ENCODE data around the gene ZNF556. TPM values are rescaled to one million over a fixed set of nuclear protein-coding genes. Genes with fewer than 3 reads are reported as not detected.

ZNF556 gene
- total RNA-seq, 1 experiment from 2014 or later = not detected

GRCh38 chr19:2852598-2852997 lies 14.5 kb upstream of the ZNF556 start:
- ATAC-seq = no peak
- in situ Hi-C loops (cut with HindIII; ENCODE audit: low pct_unique_long_range_greater_than_20kb, low sequenced_read_pairs) (no loop called here), intact Hi-C loops (cut with micrococcal nuclease; ENCODE audit: unreplicated experiment) (no loop called here)
- TF ChIP-seq CTCF (IDR thresholded peaks at IDR 0.05) = no peak
- TF ChIP-seq SIN3A (IDR thresholded peaks at IDR 0.05; ENCODE audit: borderline replicate concordance, insufficient read depth, low read depth, low read length) = no peak
- TF ChIP-seq REST (IDR thresholded peaks at IDR 0.05; ENCODE audit: insufficient read depth in 1 of 2, low read depth in 2 of 2, low read length in 1 of 2) = no peak
- no peak for TF ChIP-seq TCF7L2 (IDR thresholded peaks at IDR 0.05; ENCODE audit: low read depth, low read length)
- TF ChIP-seq POLR2AphosphoS5 (IDR thresholded peaks at IDR 0.05; ENCODE audit: low read depth, low read length) = no peak
- Histone ChIP-seq H3K36me3 (ENCODE audit: control insufficient read depth, insufficient read depth, low read length) (peaks cover 5% of the 10 kb centered on the region), H3K9me3 (ENCODE audit: control insufficient read depth, insufficient read depth, low read depth, low read length) (peaks cover 72% of the 10 kb centered on the region), H3K27me3 (ENCODE audit: control insufficient read depth, insufficient read depth, low read length) (no peaks in the 10 kb centered on the region), H3K4me1 (ENCODE audit: control insufficient read depth, insufficient read depth, low read length) (no peaks in the 10 kb centered on the region), H3K27ac (ENCODE audit: low read length) (no peak overlapping the region), H3K4me3 (ENCODE audit: low read depth in 2 of 2, low read length in 2 of 2) (no peak overlapping the region)
- CTCF ChIA-PET = no interaction called here
- BruUV-seq (replicated peaks) = no TSS peak
- POLR2A ChIA-PET = no interaction called here
- no peak for DNase-seq (ENCODE audit: low read depth, low spot score)

GRCh38 chr19:2853015-2853606 lies 14.0 kb upstream of the ZNF556 start:
- ChIA-PET CTCF (no interaction called here), POLR2A (no interaction called here)
- TSS peak; percentile 14 for BruUV-seq (replicated peaks)
- Histone ChIP-seq H3K4me1 (ENCODE audit: control insufficient read depth, insufficient read depth, low read length) (no peaks in the 10 kb centered on the region), H3K4me3 (ENCODE audit: low read depth in 2 of 2, low read length in 2 of 2) (no peak overlapping the region), H3K27me3 (ENCODE audit: control insufficient read depth, insufficient read depth, low read length) (no peaks in the 10 kb centered on the region), H3K27ac (ENCODE audit: low read length) (no peak overlapping the region), H3K9me3 (ENCODE audit: control insufficient read depth, insufficient read depth, low read depth, low read length) (peaks cover 68% of the 10 kb centered on the region), H3K36me3 (ENCODE audit: control insufficient read depth, insufficient read depth, low read length) (peaks cover 5% of the 10 kb centered on the region)
- DNase-seq (ENCODE audit: low read depth, low spot score) (no peak), ATAC-seq (no peak)
- intact Hi-C loops (cut with micrococcal nuclease; ENCODE audit: unreplicated experiment) (no loop called here), in situ Hi-C loops (cut with HindIII; ENCODE audit: low pct_unique_long_range_greater_than_20kb, low sequenced_read_pairs) (no loop called here)
- TF ChIP-seq POLR2AphosphoS5 (IDR thresholded peaks at IDR 0.05; ENCODE audit: low read depth, low read length) (no peak), REST (IDR thresholded peaks at IDR 0.05; ENCODE audit: insufficient read depth in 1 of 2, low read depth in 2 of 2, low read length in 1 of 2) (no peak), CTCF (IDR thresholded peaks at IDR 0.05) (no peak), SIN3A (IDR thresholded peaks at IDR 0.05; ENCODE audit: borderline replicate concordance, insufficient read depth, low read depth, low read length) (no peak), TCF7L2 (IDR thresholded peaks at IDR 0.05; ENCODE audit: low read depth, low read length) (no peak)

Measured in Panc1 (cell line).